Glutamatergic neuron (in vitro differentiated cells): ENCODE measurements around the gene OXER1. TPM values are rescaled to one million over a fixed set of nuclear protein-coding genes. Genes with fewer than 3 reads are reported as not detected.

Source experiments
- DNase-seq: peaks from one replicate; pipeline ENCODE4 v3.0.0; 2022
- H3K27ac Mint-ChIP-seq: one replicate; pipeline ENCODE4 v1.8.0; 2020; ENCODE audit warnings: mild to moderate bottlenecking, mixed read lengths, inconsistent platforms; ENCODE audit not compliant: unreplicated experiment
- H3K27me3 Mint-ChIP-seq: one replicate; pipeline ENCODE4 v1.8.0; 2020; ENCODE audit warnings: mild to moderate bottlenecking, moderate library complexity, mixed read lengths, inconsistent platforms; ENCODE audit not compliant: unreplicated experiment
- H3K36me3 Mint-ChIP-seq: one replicate; pipeline ENCODE4 v1.8.0; 2020; ENCODE audit warnings: mild to moderate bottlenecking, mixed read lengths, inconsistent platforms; ENCODE audit not compliant: unreplicated experiment
- H3K4me1 Mint-ChIP-seq: one replicate; pipeline ENCODE4 v1.8.0; 2020; ENCODE audit warnings: mild to moderate bottlenecking, low read depth, mixed read lengths, inconsistent platforms; ENCODE audit not compliant: unreplicated experiment
- H3K4me3 Mint-ChIP-seq: one replicate; pipeline ENCODE4 v1.8.0; 2020; ENCODE audit warnings: mild to moderate bottlenecking, mixed read lengths, inconsistent platforms; ENCODE audit not compliant: unreplicated experiment
- H3K9me3 Mint-ChIP-seq: one replicate; pipeline ENCODE4 v1.8.0; 2020; ENCODE audit warnings: mild to moderate bottlenecking, moderate library complexity, mixed read lengths, inconsistent platforms; ENCODE audit not compliant: unreplicated experiment
- CTCF ChIP-seq: fragments of 200-600 bp; sonication (generic); IDR thresholded peaks from one replicate; pipeline ENCODE4 v1.5.0; 2021; ENCODE audit not compliant: partially characterized antibody, unreplicated experiment
- total RNA-seq: library from RNA; stranded (reverse); fragmentation: NEBNext Ultra II Directional; extraction: Animal tissue kit (Norgen Biotek cat#: 25700); gene quantifications from one replicate; pipeline ENCODE4 v1.2.1, GENCODE V29; 2021; ENCODE audit not compliant: unreplicated experiment

Gene OXER1
- total RNA-seq, 1 donor from 2014 or later: not detected

DNA sequence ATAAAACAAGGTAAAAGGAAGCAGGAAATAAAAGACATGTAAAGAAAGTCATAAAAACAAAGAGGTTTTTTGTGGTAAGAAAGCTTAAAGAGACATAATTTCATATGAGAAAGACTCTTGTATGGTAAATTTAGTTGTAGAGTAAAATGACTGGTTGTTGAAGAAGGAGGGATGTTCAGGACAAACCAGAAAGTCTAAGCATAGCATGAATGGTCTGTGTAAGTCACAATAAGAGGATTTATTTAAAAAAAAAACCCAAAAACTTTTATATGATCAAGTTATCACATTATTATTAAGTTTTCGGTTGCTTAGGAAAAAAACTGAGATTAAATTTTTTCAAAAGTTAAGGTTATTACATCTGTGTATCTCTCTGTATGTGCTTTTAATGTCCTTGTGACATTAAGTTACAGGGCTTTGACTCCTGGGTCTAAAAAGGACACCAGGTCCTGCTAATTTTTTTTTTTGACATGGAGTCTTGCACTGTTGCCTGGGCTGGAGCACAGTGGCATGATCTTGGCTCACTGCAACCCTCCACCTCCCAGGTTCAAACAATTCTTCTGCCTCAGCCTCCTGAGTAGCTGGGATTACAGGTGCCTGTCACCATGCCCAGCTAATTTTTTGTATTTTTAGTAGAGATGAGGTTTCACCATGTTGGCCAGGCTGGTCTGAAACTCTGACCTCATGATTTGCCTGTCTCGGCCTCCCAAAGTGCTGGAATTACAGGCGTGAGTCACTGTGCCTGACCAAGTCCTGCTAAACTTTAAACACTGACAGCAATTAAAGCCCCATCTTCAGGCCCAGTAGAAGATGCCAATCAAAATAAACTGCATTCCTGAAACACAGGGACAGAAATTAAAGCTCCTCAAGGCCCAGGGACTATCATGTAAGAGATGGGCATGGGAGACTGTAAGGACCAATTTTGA, 14.2 kb upstream of the OXER1 start:
- Mint-ChIP-seq H3K27ac (no peak overlapping the region), H3K27me3 (peaks cover 2% of the 10 kb centered on the region), H3K36me3 (peaks cover 27% of the 10 kb centered on the region), H3K9me3 (peaks cover 13% of the 10 kb centered on the region), H3K4me1 (no peaks in the 10 kb centered on the region), H3K4me3 (no peak overlapping the region)
- TF ChIP-seq CTCF: no peak
- no peak for DNase-seq

DNA sequence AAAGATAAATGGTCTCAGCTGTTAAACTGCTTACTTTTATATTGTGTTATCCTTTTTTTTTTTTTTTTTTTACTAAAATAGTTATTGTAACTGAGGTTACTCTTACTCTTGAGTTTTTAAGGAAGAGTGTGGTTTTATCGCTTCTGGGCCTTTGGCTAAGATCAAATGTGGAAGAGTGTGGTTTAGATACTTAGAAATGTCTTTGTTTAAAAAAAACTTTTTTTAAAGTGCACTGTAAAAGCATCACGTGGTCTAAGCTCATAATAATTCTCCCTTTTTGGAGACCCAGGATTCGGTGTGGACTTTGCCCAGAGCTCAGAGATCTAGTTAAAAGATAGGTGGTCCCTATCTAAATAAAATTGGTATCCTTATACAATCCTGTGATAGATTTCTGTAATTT, 11.9 kb upstream of the OXER1 start:
- no peak overlapping the region for H3K27ac Mint-ChIP-seq
- no peak overlapping the region for H3K4me3 Mint-ChIP-seq
- TF ChIP-seq CTCF: no peak
- H3K27me3 Mint-ChIP-seq: peaks cover 4% of the 10 kb centered on the region
- no peak for DNase-seq
- H3K9me3 Mint-ChIP-seq: peaks cover 6% of the 10 kb centered on the region
- peaks cover 14% of the 10 kb centered on the region for H3K36me3 Mint-ChIP-seq
- H3K4me1 Mint-ChIP-seq: no peaks in the 10 kb centered on the region

GRCh38 chr2:42775186-42775585, 11.3 kb upstream of the OXER1 start:
- no peak for TF ChIP-seq CTCF
- no peak overlapping the region for H3K4me3 Mint-ChIP-seq
- peaks cover 4% of the 10 kb centered on the region for H3K27me3 Mint-ChIP-seq
- no peaks in the 10 kb centered on the region for H3K4me1 Mint-ChIP-seq
- peaks cover 4% of the 10 kb centered on the region for H3K9me3 Mint-ChIP-seq
- H3K27ac Mint-ChIP-seq: no peak overlapping the region
- DNase-seq: no peak
- peaks cover 14% of the 10 kb centered on the region for H3K36me3 Mint-ChIP-seq

DNA sequence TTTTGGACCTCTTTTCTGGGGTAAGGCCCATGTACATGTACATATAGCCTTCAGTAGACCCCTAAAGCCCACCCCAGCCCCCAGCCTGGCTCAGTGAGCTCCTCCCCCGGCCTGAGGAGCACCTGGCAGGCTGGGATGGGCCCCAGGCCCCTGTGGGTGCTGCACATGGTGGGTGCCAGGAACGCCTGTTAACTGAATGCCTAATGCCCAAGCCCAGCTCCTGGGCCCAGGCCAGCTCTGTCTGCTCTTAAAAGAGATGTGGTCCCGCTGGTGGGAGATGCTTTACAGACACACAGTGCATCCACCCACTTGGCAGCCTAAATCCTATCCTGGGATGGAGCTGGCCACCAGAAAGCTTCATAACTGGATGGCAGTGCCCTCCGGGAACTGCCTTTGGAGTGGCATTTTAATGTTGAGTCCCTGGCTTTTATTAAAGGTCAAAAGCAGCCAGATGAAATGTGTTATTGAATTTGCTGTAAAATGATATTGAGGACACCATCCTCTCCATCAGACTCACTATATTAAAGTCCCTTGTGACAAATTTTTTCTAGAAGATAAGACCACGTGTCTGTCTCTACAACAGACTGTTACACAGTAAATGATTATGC, 7.7 kb upstream of the OXER1 start:
- peaks cover 2% of the 10 kb centered on the region for H3K9me3 Mint-ChIP-seq
- TF ChIP-seq CTCF: no peak
- H3K27ac Mint-ChIP-seq: no peak overlapping the region
- peaks cover 9% of the 10 kb centered on the region for H3K36me3 Mint-ChIP-seq
- H3K27me3 Mint-ChIP-seq: peaks cover 8% of the 10 kb centered on the region
- H3K4me1 Mint-ChIP-seq: peaks cover 3% of the 10 kb centered on the region
- no peak for DNase-seq
- no peak overlapping the region for H3K4me3 Mint-ChIP-seq
